Prostate gland (tissue), 2 donors: ENCODE results near the gene TRIP13. TPM values are rescaled to one million over a fixed set of nuclear protein-coding genes. Genes with fewer than 3 reads are reported as not detected.
"Not testable (repeated sequence)": the region's sequence is repeated elsewhere in the genome, so short reads cannot be mapped to it uniquely, and the experiment has no call there.

Source experiments
- DNase-seq: peaks from one replicate; pipeline ENCODE4 v3.0.0-alpha.2; 2019; ENCODE audit warnings: low spot score
- H3K27ac ChIP-seq, 2 donors: fragments of 200-600 bp; sonication (generic); 2 replicates each; pipeline ENCODE4 v1.5.1; 2017 to 2019
- H3K27me3 ChIP-seq: fragments of 200-600 bp; sonication (generic); replicated peaks from 2 replicates; pipeline ENCODE4 v1.5.1; 2019; ENCODE audit not compliant: insufficient read depth
- H3K36me3 ChIP-seq, 2 donors: fragments of 200-600 bp; sonication (generic); 1 replicate in 1 of 2; 2 replicates in 1 of 2; pipeline versions ENCODE4 v1.5.1 to v1.8.1; 2017 to 2019
- H3K4me1 ChIP-seq: fragments of 200-600 bp; sonication (generic); replicated peaks from 2 replicates; pipeline ENCODE4 v1.5.1; 2019
- H3K4me3 ChIP-seq, 2 donors: fragments of 200-600 bp; sonication (generic); 2 replicates each; pipeline ENCODE4 v1.5.1; 2017 to 2019
- H3K9me3 ChIP-seq: fragments of 200-600 bp; sonication (generic); 2 replicates; pipeline ENCODE4 v1.5.1; 2017
- CTCF ChIP-seq, 4 experiments: fragments of 200-600 bp in 2 of 4; fragments of 450-650 bp in 2 of 4; sonication (generic) in 2 of 4; IDR thresholded peaks; 1 replicate in 3 of 4; 2 replicates in 1 of 4; pipeline ENCODE4 v1.5.1; 2016 to 2019; ENCODE audit warnings: antibody characterized with exemption in 4 of 4, mild to moderate bottlenecking in 2 of 4, moderate library complexity in 2 of 4
- POLR2A ChIP-seq: fragments of 450-650 bp; IDR thresholded peaks from one replicate; pipeline ENCODE4 v1.6.1; 2016; ENCODE audit warnings: antibody characterized with exemption, mild to moderate bottlenecking
- POLR2AphosphoS5 ChIP-seq: sonication (generic); formaldehyde crosslinking; IDR thresholded peaks from one replicate; pipeline ENCODE4 v1.6.1; 2017; ENCODE audit warnings: antibody characterized with exemption
- WGBS: methylation state at CpG from one replicate; pipeline ENCODE4 v1.1.5; 2018; 5-methylcytosine and 5-hydroxymethylcytosine counted together
- intact Hi-C: fragments of 100-400 bp; cut with DNase I; formaldehyde crosslinking; loops from one replicate; pipeline ENCODE4 v1.14.2; 2022
- total RNA-seq, 2 donors: library from RNA; depleted of rRNA; stranded (reverse); fragments of >200 nt; gene quantifications; one replicate each; pipeline ENCODE4 v1.1.0, GENCODE V29; 2016

Gene TRIP13
- total RNA-seq, 2 donors from 2014 or later, result 1.8 to 11.9 TPM

- no peaks in the 10 kb centered on the region for H3K27me3 ChIP-seq
- H3K27ac ChIP-seq, result no peak overlapping the region
- intact Hi-C loops, result loop anchor here (5.0 to 10.0 kb wide), 3 partner anchors 220 to 720 kb away; no protein-coding TSS in a partner anchor
- TF ChIP-seq POLR2A (no peak), POLR2AphosphoS5 (no peak), CTCF (IDR thresholded peaks at IDR 0.05) (no peak)
- H3K4me3 ChIP-seq, result no peak overlapping the region
- no peaks in the 10 kb centered on the region for H3K36me3 ChIP-seq
- H3K4me1 ChIP-seq, result no peaks in the 10 kb centered on the region
- WGBS, result 98% methylated on average over 15 of the region's 17 CpGs
- no peak for DNase-seq
- H3K9me3 ChIP-seq, result no peaks in the 10 kb centered on the region
These were observed 30.0 kb downstream of the TRIP13 start for GRCh38 chr5:922436-923280.

GRCh38 chr5:923281-923873, 30.7 kb downstream of the TRIP13 start:
- no peak overlapping the region for H3K27ac ChIP-seq
- peak; percentile 64 for DNase-seq
- intact Hi-C loops, result loop anchor here (5.0 to 10.0 kb wide), 3 partner anchors 219 to 719 kb away; no protein-coding TSS in a partner anchor

GRCh38 chr5:926417-927171, 33.9 kb downstream of the TRIP13 start:
- H3K4me1 ChIP-seq, result no peaks in the 10 kb centered on the region
- DNase-seq, result no peak
- H3K36me3 ChIP-seq, result no peaks in the 10 kb centered on the region
- H3K27ac ChIP-seq, result peak overlapping the region in 1 of 2 donors; percentile 34
- no peaks in the 10 kb centered on the region for H3K9me3 ChIP-seq
- peak overlapping the region in 1 of 2 donors; percentile 19 for H3K4me3 ChIP-seq
- TF ChIP-seq CTCF (IDR thresholded peaks at IDR 0.05), result peak in 1 of 4 experiments; percentile 28
- no peak for TF ChIP-seq POLR2A
- WGBS, result 5% methylated on average over 65 of the region's 65 CpGs
- intact Hi-C loops, result loop anchor here (5.0 to 10.0 kb wide), 2 partner anchors 76 to 248 kb away; no protein-coding TSS in a partner anchor
- no peaks in the 10 kb centered on the region for H3K27me3 ChIP-seq

More at GRCh38 chr5:923281-923873, 30.7 kb downstream of the TRIP13 start:
- TF ChIP-seq POLR2AphosphoS5 (no peak), POLR2A (no peak), CTCF (IDR thresholded peaks at IDR 0.05) (peak; percentile 66 to 87 (median 74))
- H3K36me3 ChIP-seq, result no peaks in the 10 kb centered on the region
- H3K27me3 ChIP-seq, result no peaks in the 10 kb centered on the region
- no peaks in the 10 kb centered on the region for H3K4me1 ChIP-seq
- no peaks in the 10 kb centered on the region for H3K9me3 ChIP-seq
- WGBS, result 17% methylated on average over 17 of the region's 17 CpGs
- no peak overlapping the region for H3K4me3 ChIP-seq

- intact Hi-C loops, result loop anchor here (5.0 to 10.0 kb wide), 2 partner anchors 75 to 247 kb away; no protein-coding TSS in a partner anchor
- Histone ChIP-seq H3K4me1 (no peaks in the 10 kb centered on the region), H3K9me3 (no peaks in the 10 kb centered on the region), H3K27me3 (no peaks in the 10 kb centered on the region), H3K4me3 (no peak overlapping the region), H3K36me3 (no peaks in the 10 kb centered on the region), H3K27ac (no peak overlapping the region)
- TF ChIP-seq POLR2AphosphoS5 (no peak), CTCF (IDR thresholded peaks at IDR 0.05) (no peak), POLR2A (no peak)
- WGBS, result 81% methylated on average over 29 of the region's 30 CpGs
- no peak for DNase-seq
These were observed 34.7 kb downstream of the TRIP13 start for GRCh38 chr5:927172-928015.

- intact Hi-C loops, result loop anchor here (5.0 to 10.0 kb wide), 2 partner anchors 73 to 246 kb away; no protein-coding TSS in a partner anchor
- H3K27me3 ChIP-seq, DNase-seq: not testable (repeated sequence)
These were observed 36.5 kb downstream of the TRIP13 start for GRCh38 chr5:929182-929581.

More at GRCh38 chr5:929182-929581, 36.5 kb downstream of the TRIP13 start:
- not testable (repeated sequence) for H3K4me3 ChIP-seq, H3K4me1 ChIP-seq, H3K27ac ChIP-seq, H3K9me3 ChIP-seq, H3K36me3 ChIP-seq
